ENCODE data around the gene LRRC4B. TPM values are rescaled to one million over a fixed set of nuclear protein-coding genes. Genes with fewer than 3 reads are reported as not detected.

LRRC4B gene
- total RNA-seq, 1 donor from 2014 or later: 0.12 TPM

- no peak for DNase-seq
- Mint-ChIP-seq H3K4me3 (no peak overlapping the region), H3K9me3 (no peaks in the 10 kb centered on the region), H3K36me3 (ENCODE audit: low read depth) (no peaks in the 10 kb centered on the region), H3K27ac (no peak overlapping the region), H3K27me3 (peaks cover 32% of the 10 kb centered on the region), H3K4me1 (peaks cover 16% of the 10 kb centered on the region)
- intact Hi-C loops (cut with micrococcal nuclease): no loop called here
These were observed 4.6 kb downstream of the LRRC4B start for GRCh38 chr19:50563597-50563996.

DNA sequence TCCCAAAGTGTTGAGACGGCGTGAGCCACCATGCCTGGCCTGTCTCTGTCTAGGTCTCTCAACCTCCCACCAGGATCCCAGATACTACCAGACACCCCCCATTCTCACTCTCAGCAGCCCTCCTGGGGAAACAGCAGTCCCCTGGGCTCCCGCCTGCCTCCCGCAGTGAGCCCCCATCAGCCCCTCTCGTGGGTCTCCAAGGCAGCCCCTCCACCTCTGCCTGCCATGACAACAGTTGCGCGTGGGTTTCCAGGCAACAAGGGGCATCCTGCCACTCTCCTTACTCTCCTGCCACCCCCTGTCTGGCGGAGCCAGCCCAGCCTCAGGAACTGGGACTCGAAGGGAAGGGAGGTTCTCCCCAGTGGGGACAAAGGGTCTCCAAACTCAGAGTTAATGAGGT is 5.2 kb downstream of the LRRC4B start:
- Mint-ChIP-seq H3K36me3 (ENCODE audit: low read depth) (no peaks in the 10 kb centered on the region), H3K4me3 (no peak overlapping the region), H3K27me3 (peaks cover 34% of the 10 kb centered on the region), H3K9me3 (no peaks in the 10 kb centered on the region), H3K27ac (no peak overlapping the region), H3K4me1 (peaks cover 16% of the 10 kb centered on the region)
- DNase-seq: no peak
- intact Hi-C loops (cut with micrococcal nuclease): no loop called here

- no peaks in the 10 kb centered on the region for H3K36me3 Mint-ChIP-seq (ENCODE audit: low read depth)
- H3K4me3 Mint-ChIP-seq: no peak overlapping the region
- no peaks in the 10 kb centered on the region for H3K9me3 Mint-ChIP-seq
- peaks cover 36% of the 10 kb centered on the region for H3K27me3 Mint-ChIP-seq
- H3K27ac Mint-ChIP-seq: no peak overlapping the region
- intact Hi-C loops (cut with micrococcal nuclease): no loop called here
- H3K4me1 Mint-ChIP-seq: peaks cover 16% of the 10 kb centered on the region
- DNase-seq: no peak
These were observed 5.9 kb downstream of the LRRC4B start for GRCh38 chr19:50562329-50562728.

DNA sequence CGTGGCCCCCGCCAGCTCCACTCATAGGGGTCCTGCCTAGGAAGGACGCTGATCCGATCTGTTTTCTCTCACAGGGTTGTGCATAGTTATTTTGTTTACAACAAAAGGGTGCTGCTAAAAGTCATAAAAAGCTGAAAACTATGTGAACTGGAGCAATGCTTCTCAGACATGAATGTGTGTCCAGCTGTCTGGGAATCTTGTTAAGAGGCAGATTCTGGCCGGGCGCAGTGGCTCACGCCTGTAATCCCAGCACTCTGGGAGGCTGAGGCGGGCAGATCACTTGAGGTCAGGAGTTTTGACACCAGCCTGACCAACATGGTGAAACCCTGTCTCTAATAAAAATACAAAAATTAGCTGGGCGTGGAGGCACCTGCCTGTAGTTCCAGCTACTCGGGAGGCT is 8.6 kb downstream of the LRRC4B start:
- DNase-seq: no peak
- intact Hi-C loops (cut with micrococcal nuclease): loop anchor here (5.0 kb wide), 1 partner anchor 202 kb away; no protein-coding TSS in a partner anchor
- H3K36me3 Mint-ChIP-seq (ENCODE audit: low read depth): no peaks in the 10 kb centered on the region
- peaks cover 4% of the 10 kb centered on the region for H3K4me1 Mint-ChIP-seq
- no peak overlapping the region for H3K4me3 Mint-ChIP-seq
- H3K27ac Mint-ChIP-seq: no peak overlapping the region
- no peaks in the 10 kb centered on the region for H3K9me3 Mint-ChIP-seq
- H3K27me3 Mint-ChIP-seq: peaks cover 34% of the 10 kb centered on the region

GRCh38 chr19:50558449-50558848 is 9.8 kb downstream of the LRRC4B start:
- Mint-ChIP-seq H3K9me3 (no peaks in the 10 kb centered on the region), H3K4me3 (no peak overlapping the region), H3K27ac (no peak overlapping the region), H3K36me3 (ENCODE audit: low read depth) (no peaks in the 10 kb centered on the region), H3K27me3 (peaks cover 27% of the 10 kb centered on the region), H3K4me1 (peaks cover 4% of the 10 kb centered on the region)
- DNase-seq: no peak
- intact Hi-C loops (cut with micrococcal nuclease): loop anchor here (5.0 kb wide), 1 partner anchor 201 kb away; no protein-coding TSS in a partner anchor

DNA sequence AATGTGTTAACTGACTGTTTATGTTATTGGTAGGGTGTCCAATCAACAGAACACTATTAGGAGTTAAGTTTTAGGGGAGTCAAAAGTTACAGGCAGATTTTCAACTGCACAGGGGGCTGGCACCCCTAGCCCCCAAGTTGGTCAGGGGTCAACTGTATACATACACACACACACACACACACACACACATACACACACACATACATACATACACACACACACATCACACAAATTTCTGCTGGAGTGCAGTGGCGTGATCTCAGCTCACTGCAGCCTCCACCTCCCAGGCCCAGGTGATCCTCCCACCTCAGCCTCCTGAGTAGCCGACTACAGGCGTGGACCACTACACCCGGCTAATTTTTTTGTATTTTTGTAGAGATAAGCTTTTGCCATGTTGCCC is 10.2 kb downstream of the LRRC4B start:
- no peak overlapping the region for H3K27ac Mint-ChIP-seq
- intact Hi-C loops (cut with micrococcal nuclease): loop anchor here (5.0 kb wide), 1 partner anchor 201 kb away; no protein-coding TSS in a partner anchor
- H3K4me3 Mint-ChIP-seq: no peak overlapping the region
- no peak for DNase-seq
- H3K27me3 Mint-ChIP-seq: peaks cover 31% of the 10 kb centered on the region
- H3K36me3 Mint-ChIP-seq (ENCODE audit: low read depth): no peaks in the 10 kb centered on the region
- H3K4me1 Mint-ChIP-seq: peaks cover 4% of the 10 kb centered on the region
- no peaks in the 10 kb centered on the region for H3K9me3 Mint-ChIP-seq

- DNase-seq: no peak
- peaks cover 4% of the 10 kb centered on the region for H3K4me1 Mint-ChIP-seq
- intact Hi-C loops (cut with micrococcal nuclease): loop anchor here (5.0 kb wide), 1 partner anchor 200 kb away; no protein-coding TSS in a partner anchor
- H3K27me3 Mint-ChIP-seq: peaks cover 40% of the 10 kb centered on the region
- H3K27ac Mint-ChIP-seq: no peak overlapping the region
- H3K36me3 Mint-ChIP-seq (ENCODE audit: low read depth): no peaks in the 10 kb centered on the region
- no peaks in the 10 kb centered on the region for H3K9me3 Mint-ChIP-seq
- no peak overlapping the region for H3K4me3 Mint-ChIP-seq
These were observed 11.1 kb downstream of the LRRC4B start for GRCh38 chr19:50557009-50557613.

DNA sequence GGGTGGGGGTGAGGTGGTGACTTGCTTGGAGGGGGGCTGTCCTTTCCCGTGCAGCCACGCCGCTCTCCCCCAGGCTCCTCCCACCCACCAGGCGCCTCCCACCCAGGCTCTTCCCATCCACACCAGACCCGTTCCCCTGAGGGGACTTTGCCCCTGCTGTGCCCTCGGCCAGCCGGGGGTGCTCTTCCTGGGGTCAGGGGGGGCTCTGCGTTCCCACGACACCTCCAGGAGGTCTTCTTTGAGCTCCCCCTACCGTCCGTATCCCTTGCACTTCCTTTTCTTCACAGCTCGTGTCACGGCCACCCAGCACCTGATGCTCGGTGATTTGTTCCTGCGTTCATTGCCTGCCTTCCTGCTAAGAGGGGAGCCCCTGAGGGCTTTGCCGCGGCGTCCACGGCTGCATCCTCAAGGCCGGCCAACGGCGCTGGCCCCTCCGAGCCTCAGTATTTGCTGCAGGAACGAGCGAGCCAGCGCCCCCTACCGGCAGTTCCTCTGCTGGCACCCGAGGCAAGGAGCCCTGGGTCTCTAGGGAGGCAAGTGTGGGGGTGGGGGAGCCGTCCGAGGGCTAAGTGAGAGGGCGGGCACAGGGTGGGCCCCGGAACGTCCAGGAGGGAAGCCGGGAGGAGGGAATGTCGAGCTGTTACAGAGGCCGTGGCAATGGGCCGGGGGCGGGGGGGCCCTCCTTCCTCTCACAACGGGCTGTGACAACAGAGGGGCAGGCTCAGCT is 11.8 kb downstream of the LRRC4B start:
- peaks cover 4% of the 10 kb centered on the region for H3K4me1 Mint-ChIP-seq
- peak; percentile 94 for DNase-seq
- no peaks in the 10 kb centered on the region for H3K36me3 Mint-ChIP-seq (ENCODE audit: low read depth)
- peaks cover 44% of the 10 kb centered on the region for H3K27me3 Mint-ChIP-seq
- no peaks in the 10 kb centered on the region for H3K9me3 Mint-ChIP-seq
- H3K4me3 Mint-ChIP-seq: peak overlapping the region; percentile 98
- peak overlapping the region; percentile 81 for H3K27ac Mint-ChIP-seq
- intact Hi-C loops (cut with micrococcal nuclease): loop anchor here (5.0 kb wide), 1 partner anchor 199 kb away; no protein-coding TSS in a partner anchor

DNA sequence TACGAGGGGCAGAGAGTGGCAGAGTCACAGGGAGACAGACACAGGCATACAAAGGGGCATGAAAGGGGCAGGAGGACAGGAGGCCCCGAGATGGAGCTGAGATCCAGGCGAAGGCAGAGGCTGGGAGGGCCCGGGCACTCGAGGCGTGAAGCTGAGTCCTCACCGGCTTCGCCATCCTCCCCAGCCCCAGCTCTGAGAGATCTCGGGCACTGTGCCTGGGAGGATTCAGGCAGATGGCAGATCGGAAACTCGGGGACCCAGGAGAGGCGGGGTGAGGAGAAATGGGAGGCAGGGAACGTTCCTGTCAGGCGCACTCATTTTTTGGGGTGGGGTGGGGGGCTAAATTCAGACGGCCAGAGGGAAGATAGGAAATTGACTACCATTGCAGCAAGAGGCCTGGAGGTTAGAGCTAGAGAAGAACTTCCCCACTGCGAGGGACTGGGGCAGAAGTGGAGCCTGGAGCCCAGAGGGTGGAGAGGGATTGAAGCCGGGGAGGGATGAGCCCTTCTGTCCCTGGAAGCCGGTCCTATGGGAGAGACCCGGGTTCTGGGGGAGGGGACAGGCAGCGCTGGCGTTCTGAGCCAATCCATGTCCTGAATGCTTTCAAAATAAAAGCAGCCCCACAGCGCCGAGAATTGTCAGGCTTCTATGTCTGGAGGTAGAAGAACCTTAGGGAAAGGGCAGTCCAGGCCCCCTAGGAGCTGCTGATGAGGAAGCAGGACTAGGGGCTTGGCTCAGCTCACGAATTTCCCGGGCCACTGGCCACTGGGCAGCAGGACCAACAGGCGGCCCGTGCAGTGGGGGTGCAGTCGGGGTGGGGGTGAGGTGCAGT is 12.6 kb downstream of the LRRC4B start:
- peaks cover 4% of the 10 kb centered on the region for H3K4me1 Mint-ChIP-seq
- intact Hi-C loops (cut with micrococcal nuclease): loop anchor here (5.0 kb wide), 1 partner anchor 198 kb away; no protein-coding TSS in a partner anchor
- DNase-seq: no peak
- no peaks in the 10 kb centered on the region for H3K36me3 Mint-ChIP-seq (ENCODE audit: low read depth)
- H3K27me3 Mint-ChIP-seq: peaks cover 44% of the 10 kb centered on the region
- H3K4me3 Mint-ChIP-seq: peak overlapping the region; percentile 98
- no peaks in the 10 kb centered on the region for H3K9me3 Mint-ChIP-seq
- no peak overlapping the region for H3K27ac Mint-ChIP-seq

GRCh38 chr19:50555033-50555432 is 13.2 kb downstream of the LRRC4B start:
- H3K27ac Mint-ChIP-seq: no peak overlapping the region
- no peaks in the 10 kb centered on the region for H3K36me3 Mint-ChIP-seq (ENCODE audit: low read depth)
- intact Hi-C loops (cut with micrococcal nuclease): loop anchor here (5.0 kb wide), 1 partner anchor 198 kb away; no protein-coding TSS in a partner anchor
- H3K27me3 Mint-ChIP-seq: peaks cover 50% of the 10 kb centered on the region
- H3K9me3 Mint-ChIP-seq: no peaks in the 10 kb centered on the region
- peaks cover 4% of the 10 kb centered on the region for H3K4me1 Mint-ChIP-seq
- peak overlapping the region; percentile 98 for H3K4me3 Mint-ChIP-seq
- DNase-seq: no peak

DNA sequence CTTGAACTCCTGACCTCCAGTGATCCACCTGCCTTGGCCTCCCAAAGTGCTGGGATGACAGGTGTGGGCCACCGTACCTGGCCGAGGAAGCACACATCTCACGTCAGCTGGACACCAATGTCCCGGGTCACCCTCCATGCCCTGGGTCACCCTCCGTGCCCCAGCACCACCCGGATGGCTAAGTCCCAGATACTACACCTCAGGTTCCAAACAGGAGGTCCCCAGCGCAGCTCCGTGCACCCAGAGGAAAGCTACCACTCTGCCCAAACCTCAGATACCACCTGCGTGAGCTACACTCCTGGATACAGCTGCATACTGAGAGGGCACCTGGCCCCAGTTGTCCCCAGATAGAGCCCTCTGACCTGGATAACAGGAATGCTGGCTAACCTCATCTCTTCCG is 14.0 kb downstream of the LRRC4B start:
- H3K4me1 Mint-ChIP-seq: peaks cover 4% of the 10 kb centered on the region
- intact Hi-C loops (cut with micrococcal nuclease): no loop called here
- H3K27me3 Mint-ChIP-seq: peaks cover 53% of the 10 kb centered on the region
- H3K36me3 Mint-ChIP-seq (ENCODE audit: low read depth): no peaks in the 10 kb centered on the region
- H3K4me3 Mint-ChIP-seq: no peak overlapping the region
- no peak for DNase-seq
- no peaks in the 10 kb centered on the region for H3K9me3 Mint-ChIP-seq
- no peak overlapping the region for H3K27ac Mint-ChIP-seq

- H3K36me3 Mint-ChIP-seq (ENCODE audit: low read depth): no peaks in the 10 kb centered on the region
- DNase-seq: no peak
- intact Hi-C loops (cut with micrococcal nuclease): no loop called here
- no peak overlapping the region for H3K27ac Mint-ChIP-seq
- H3K4me3 Mint-ChIP-seq: no peak overlapping the region
- no peaks in the 10 kb centered on the region for H3K9me3 Mint-ChIP-seq
- peaks cover 49% of the 10 kb centered on the region for H3K27me3 Mint-ChIP-seq
- peaks cover 4% of the 10 kb centered on the region for H3K4me1 Mint-ChIP-seq
These were observed 15.0 kb downstream of the LRRC4B start for GRCh38 chr19:50553134-50553703.

GRCh38 chr19:50552540-50552939 is 15.7 kb downstream of the LRRC4B start:
- H3K27ac Mint-ChIP-seq: no peak overlapping the region
- H3K36me3 Mint-ChIP-seq (ENCODE audit: low read depth): no peaks in the 10 kb centered on the region
- intact Hi-C loops (cut with micrococcal nuclease): no loop called here

More at GRCh38 chr19:50552540-50552939, 15.7 kb downstream of the LRRC4B start:
- DNase-seq: no peak
- Mint-ChIP-seq H3K4me3 (no peak overlapping the region), H3K27me3 (peaks cover 47% of the 10 kb centered on the region), H3K9me3 (no peaks in the 10 kb centered on the region), H3K4me1 (peaks cover 4% of the 10 kb centered on the region)

Measured in activated CD4-positive, alpha-beta T cell treated with anti-CD3 and anti-CD28 coated beads, Interleukin-2, amount 10 ng/mL, durations not matched to agents 24 days and 14 days (primary cell).